H1 (cell line): Measurements from ENCODE around the gene LRTM1. TPM values are rescaled to one million over a fixed set of nuclear protein-coding genes. Genes with fewer than 3 reads are reported as not detected.

Experiments
- CREB1 ChIP-seq: IDR thresholded peaks from 2 replicates; pipeline ENCODE4 v1.6.1; 2012; ENCODE audit warnings: inconsistent platforms
- FOSL1 ChIP-seq: IDR thresholded peaks from 2 replicates; pipeline ENCODE4 v1.6.1; 2011; ENCODE audit warnings: mild to moderate bottlenecking, low read depth, low read length, moderate library complexity; ENCODE audit not compliant: insufficient read depth
- GTF2F1 ChIP-seq: IDR thresholded peaks from 2 replicates; pipeline ENCODE4 v1.6.1; 2012; ENCODE audit warnings: low read depth, low read length, improper control_type of control experiment, borderline replicate concordance
- HDAC2 ChIP-seq, 2 experiments: fragments of 300-600 bp in 1 of 2; sonication (generic) in 1 of 2; IDR thresholded peaks; 2 replicates each; pipeline ENCODE4 v1.6.1; 2011 to 2012; ENCODE audit warnings: low read depth in 2 of 2, low read length in 2 of 2, mild to moderate bottlenecking in 2 of 2, moderate library complexity in 2 of 2, borderline replicate concordance in 1 of 2, inconsistent platforms in 1 of 2
- JUND ChIP-seq: IDR thresholded peaks from 2 replicates; pipeline ENCODE4 v1.6.1; 2011; ENCODE audit warnings: mild to moderate bottlenecking, improper control_type of control experiment, low read length
- PHF8 ChIP-seq: fragments of 200-600 bp; sonication (generic); conservative IDR thresholded peaks from 2 replicates; pipeline ENCODE4 v1.7.1; 2012; ENCODE audit warnings: low read depth, mild to moderate bottlenecking, inconsistent platforms, low read length, moderate library complexity
- SP4 ChIP-seq: IDR thresholded peaks from 2 replicates; pipeline ENCODE4 v1.6.1; 2012; ENCODE audit warnings: low read length, inconsistent platforms
- ZNF274 ChIP-seq: IDR thresholded peaks from 2 replicates; pipeline ENCODE4 v1.7.0; 2012; ENCODE audit warnings: low read length, borderline replicate concordance; ENCODE audit errors: extremely low read depth
- polyA plus RNA-seq, 7 experiments: library from polyadenylated mRNA; depleted of rRNA in 3 of 7; stranded (reverse) in 5 of 7; unstranded in 2 of 7; fragments of >200 nt in 5 of 7; fragments of 200-250 nt in 2 of 7; gene quantifications; 1 replicate in 5 of 7; 2 replicates in 1 of 7; 4 replicates in 1 of 7; pipeline versions ENCODE4 v1.2.1 to v1.2.3, GENCODE V29; 2011 to 2013; ENCODE audit warnings: missing spikeins in 2 of 7, mixed read lengths in 2 of 7
- total RNA-seq: library from RNA; stranded (reverse); fragmentation: NEBNext Ultra II Directional; extraction: Animal tissue kit (Norgen Biotek cat#: 25700); gene quantifications from 2 replicates; pipeline ENCODE4 v1.2.1, GENCODE V29; 2021
- TF ChIP-seq, protein P1 (sequence below): fragments of 300-600 bp; sonication (generic); IDR thresholded peaks from 2 replicates; pipeline ENCODE4 v1.7.1; 2012; ENCODE audit warnings: low read length, moderate library complexity, mild to moderate bottlenecking, inconsistent platforms; ENCODE audit not compliant: insufficient replicate concordance

The LRTM1 gene
- total and polyA plus RNA-seq, 2 of the 8 experiments (the other 6 are each of a cell fraction or from before 2014, with no cell fraction given) = not detected

DNA sequence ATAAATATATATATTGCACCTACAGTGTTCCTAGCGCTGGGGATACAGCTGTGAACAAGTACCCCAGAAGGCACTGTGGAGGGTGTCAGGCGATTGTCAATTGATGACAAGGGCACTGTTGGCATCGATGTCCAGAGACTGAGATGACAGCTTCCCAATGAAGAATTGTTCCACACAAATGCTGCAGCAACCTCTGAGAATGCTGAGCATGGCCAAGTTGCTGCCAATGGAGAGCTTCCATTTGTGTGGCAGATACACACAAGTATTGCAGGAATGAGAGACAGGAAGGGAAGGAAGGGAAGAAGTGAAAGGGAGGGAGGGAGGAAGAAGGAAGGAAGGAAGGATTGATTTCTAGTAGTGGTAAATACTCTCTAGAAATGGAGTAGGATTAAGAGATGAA is 21.9 kb downstream of the LRTM1 start (continued):
- TF ChIP-seq, protein P1, sequence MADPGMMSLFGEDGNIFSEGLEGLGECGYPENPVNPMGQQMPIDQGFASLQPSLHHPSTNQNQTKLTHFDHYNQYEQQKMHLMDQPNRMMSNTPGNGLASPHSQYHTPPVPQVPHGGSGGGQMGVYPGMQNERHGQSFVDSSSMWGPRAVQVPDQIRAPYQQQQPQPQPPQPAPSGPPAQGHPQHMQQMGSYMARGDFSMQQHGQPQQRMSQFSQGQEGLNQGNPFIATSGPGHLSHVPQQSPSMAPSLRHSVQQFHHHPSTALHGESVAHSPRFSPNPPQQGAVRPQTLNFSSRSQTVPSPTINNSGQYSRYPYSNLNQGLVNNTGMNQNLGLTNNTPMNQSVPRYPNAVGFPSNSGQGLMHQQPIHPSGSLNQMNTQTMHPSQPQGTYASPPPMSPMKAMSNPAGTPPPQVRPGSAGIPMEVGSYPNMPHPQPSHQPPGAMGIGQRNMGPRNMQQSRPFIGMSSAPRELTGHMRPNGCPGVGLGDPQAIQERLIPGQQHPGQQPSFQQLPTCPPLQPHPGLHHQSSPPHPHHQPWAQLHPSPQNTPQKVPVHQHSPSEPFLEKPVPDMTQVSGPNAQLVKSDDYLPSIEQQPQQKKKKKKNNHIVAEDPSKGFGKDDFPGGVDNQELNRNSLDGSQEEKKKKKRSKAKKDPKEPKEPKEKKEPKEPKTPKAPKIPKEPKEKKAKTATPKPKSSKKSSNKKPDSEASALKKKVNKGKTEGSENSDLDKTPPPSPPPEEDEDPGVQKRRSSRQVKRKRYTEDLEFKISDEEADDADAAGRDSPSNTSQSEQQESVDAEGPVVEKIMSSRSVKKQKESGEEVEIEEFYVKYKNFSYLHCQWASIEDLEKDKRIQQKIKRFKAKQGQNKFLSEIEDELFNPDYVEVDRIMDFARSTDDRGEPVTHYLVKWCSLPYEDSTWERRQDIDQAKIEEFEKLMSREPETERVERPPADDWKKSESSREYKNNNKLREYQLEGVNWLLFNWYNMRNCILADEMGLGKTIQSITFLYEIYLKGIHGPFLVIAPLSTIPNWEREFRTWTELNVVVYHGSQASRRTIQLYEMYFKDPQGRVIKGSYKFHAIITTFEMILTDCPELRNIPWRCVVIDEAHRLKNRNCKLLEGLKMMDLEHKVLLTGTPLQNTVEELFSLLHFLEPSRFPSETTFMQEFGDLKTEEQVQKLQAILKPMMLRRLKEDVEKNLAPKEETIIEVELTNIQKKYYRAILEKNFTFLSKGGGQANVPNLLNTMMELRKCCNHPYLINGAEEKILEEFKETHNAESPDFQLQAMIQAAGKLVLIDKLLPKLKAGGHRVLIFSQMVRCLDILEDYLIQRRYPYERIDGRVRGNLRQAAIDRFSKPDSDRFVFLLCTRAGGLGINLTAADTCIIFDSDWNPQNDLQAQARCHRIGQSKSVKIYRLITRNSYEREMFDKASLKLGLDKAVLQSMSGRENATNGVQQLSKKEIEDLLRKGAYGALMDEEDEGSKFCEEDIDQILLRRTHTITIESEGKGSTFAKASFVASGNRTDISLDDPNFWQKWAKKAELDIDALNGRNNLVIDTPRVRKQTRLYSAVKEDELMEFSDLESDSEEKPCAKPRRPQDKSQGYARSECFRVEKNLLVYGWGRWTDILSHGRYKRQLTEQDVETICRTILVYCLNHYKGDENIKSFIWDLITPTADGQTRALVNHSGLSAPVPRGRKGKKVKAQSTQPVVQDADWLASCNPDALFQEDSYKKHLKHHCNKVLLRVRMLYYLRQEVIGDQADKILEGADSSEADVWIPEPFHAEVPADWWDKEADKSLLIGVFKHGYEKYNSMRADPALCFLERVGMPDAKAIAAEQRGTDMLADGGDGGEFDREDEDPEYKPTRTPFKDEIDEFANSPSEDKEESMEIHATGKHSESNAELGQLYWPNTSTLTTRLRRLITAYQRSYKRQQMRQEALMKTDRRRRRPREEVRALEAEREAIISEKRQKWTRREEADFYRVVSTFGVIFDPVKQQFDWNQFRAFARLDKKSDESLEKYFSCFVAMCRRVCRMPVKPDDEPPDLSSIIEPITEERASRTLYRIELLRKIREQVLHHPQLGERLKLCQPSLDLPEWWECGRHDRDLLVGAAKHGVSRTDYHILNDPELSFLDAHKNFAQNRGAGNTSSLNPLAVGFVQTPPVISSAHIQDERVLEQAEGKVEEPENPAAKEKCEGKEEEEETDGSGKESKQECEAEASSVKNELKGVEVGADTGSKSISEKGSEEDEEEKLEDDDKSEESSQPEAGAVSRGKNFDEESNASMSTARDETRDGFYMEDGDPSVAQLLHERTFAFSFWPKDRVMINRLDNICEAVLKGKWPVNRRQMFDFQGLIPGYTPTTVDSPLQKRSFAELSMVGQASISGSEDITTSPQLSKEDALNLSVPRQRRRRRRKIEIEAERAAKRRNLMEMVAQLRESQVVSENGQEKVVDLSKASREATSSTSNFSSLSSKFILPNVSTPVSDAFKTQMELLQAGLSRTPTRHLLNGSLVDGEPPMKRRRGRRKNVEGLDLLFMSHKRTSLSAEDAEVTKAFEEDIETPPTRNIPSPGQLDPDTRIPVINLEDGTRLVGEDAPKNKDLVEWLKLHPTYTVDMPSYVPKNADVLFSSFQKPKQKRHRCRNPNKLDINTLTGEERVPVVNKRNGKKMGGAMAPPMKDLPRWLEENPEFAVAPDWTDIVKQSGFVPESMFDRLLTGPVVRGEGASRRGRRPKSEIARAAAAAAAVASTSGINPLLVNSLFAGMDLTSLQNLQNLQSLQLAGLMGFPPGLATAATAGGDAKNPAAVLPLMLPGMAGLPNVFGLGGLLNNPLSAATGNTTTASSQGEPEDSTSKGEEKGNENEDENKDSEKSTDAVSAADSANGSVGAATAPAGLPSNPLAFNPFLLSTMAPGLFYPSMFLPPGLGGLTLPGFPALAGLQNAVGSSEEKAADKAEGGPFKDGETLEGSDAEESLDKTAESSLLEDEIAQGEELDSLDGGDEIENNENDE = no peak
- no peak for TF ChIP-seq PHF8
- TF ChIP-seq SP4 = no peak
- no peak for TF ChIP-seq JUND
- no peak for TF ChIP-seq CREB1
- no peak for TF ChIP-seq FOSL1
- no peak for TF ChIP-seq ZNF274
- no peak for TF ChIP-seq GTF2F1
- no peak for TF ChIP-seq HDAC2 (IDR thresholded peaks at IDR 0.05; ENCODE audit: borderline replicate concordance in 1 of 2, low read depth in 2 of 2, low read length in 2 of 2)
